Keratinocyte (primary cell): ENCODE measurements around the gene NDUFS2. TPM values are rescaled to one million over a fixed set of nuclear protein-coding genes. Genes with fewer than 3 reads are reported as not detected.

Source experiments
- DNase-seq: peaks from one replicate; pipeline ENCODE4 v3.0.0-alpha.2; 2011; ENCODE audit warnings: low read depth, missing footprints, low spot score
- FAIRE-seq: peaks from 2 replicates; lab custom pipeline; 2011; peaks lifted over from hg19 to GRCh38; lab: Jason Lieb, UNC
- H2AFZ ChIP-seq: 2 replicates; pipeline ENCODE4 v1.6.0; 2012; ENCODE audit warnings: low read length, control low read depth, inconsistent platforms; ENCODE audit not compliant: control insufficient read depth
- H3K27ac ChIP-seq: 2 replicates; pipeline ENCODE4 v1.5.1; 2011; ENCODE audit warnings: low read length; ENCODE audit not compliant: control insufficient read depth, insufficient read depth
- H3K27me3 ChIP-seq: 3 replicates; pipeline ENCODE4 v1.6.0; 2011; ENCODE audit warnings: low read length; ENCODE audit not compliant: control insufficient read depth, insufficient read depth; ENCODE audit errors: extremely low read depth
- H3K36me3 ChIP-seq, 2 experiments: 2 replicates in 1 of 2; 3 replicates in 1 of 2; pipeline ENCODE4 v1.5.1; 2011; ENCODE audit warnings: low read length in 2 of 2, mild to moderate bottlenecking in 1 of 2; ENCODE audit not compliant: control insufficient read depth in 2 of 2, insufficient read depth in 2 of 2; ENCODE audit errors: extremely low read depth in 1 of 2
- H3K4me1 ChIP-seq: 3 replicates; pipeline ENCODE4 v1.5.1; 2011; ENCODE audit warnings: low read length; ENCODE audit not compliant: control insufficient read depth, insufficient read depth; ENCODE audit errors: extremely low read depth
- H3K4me2 ChIP-seq: 3 replicates; pipeline ENCODE4 v1.6.0; 2011; ENCODE audit warnings: low read depth, low read length; ENCODE audit not compliant: control insufficient read depth, insufficient read depth; ENCODE audit errors: extremely low read depth
- H3K4me3 ChIP-seq, 3 experiments: fragments of 200-600 bp in 1 of 3; sonication (generic) in 1 of 3; 2 replicates in 2 of 3; 3 replicates in 1 of 3; pipeline ENCODE4 v1.5.1; 2011 to 2016; ENCODE audit warnings: low read length in 3 of 3, mild to moderate bottlenecking in 3 of 3, control low read depth in 2 of 3, inconsistent platforms in 1 of 3, low read depth in 1 of 3, mixed read lengths in 1 of 3, mixed run types in 1 of 3, moderate library complexity in 1 of 3; ENCODE audit not compliant: control insufficient read depth in 2 of 3, insufficient read depth in 2 of 3; ENCODE audit errors: extremely low read depth in 1 of 3
- H3K79me2 ChIP-seq: 2 replicates; pipeline ENCODE4 v1.6.0; 2012; ENCODE audit warnings: low read length; ENCODE audit not compliant: control insufficient read depth, insufficient read depth
- H3K9ac ChIP-seq: 3 replicates; pipeline ENCODE4 v1.6.0; 2011; ENCODE audit warnings: low read length; ENCODE audit not compliant: control insufficient read depth, insufficient read depth; ENCODE audit errors: extremely low read depth
- H3K9me1 ChIP-seq: 3 replicates; pipeline ENCODE4 v1.6.0; 2011; ENCODE audit warnings: low read length; ENCODE audit not compliant: control insufficient read depth, insufficient read depth; ENCODE audit errors: extremely low read depth
- H3K9me3 ChIP-seq: 2 replicates; pipeline ENCODE4 v1.5.1; 2012; ENCODE audit warnings: low read depth, low read length; ENCODE audit not compliant: control insufficient read depth
- H4K20me1 ChIP-seq: 3 replicates; pipeline ENCODE4 v1.6.0; 2011; ENCODE audit warnings: low read length; ENCODE audit not compliant: control insufficient read depth, insufficient read depth; ENCODE audit errors: extremely low read depth
- CTCF ChIP-seq, 3 experiments: IDR thresholded peaks in 1 of 3; conservative IDR thresholded peaks in 1 of 3; optimal IDR thresholded peaks in 1 of 3; 2 replicates in 2 of 3; 3 replicates in 1 of 3; pipeline versions ENCODE3 to v1.5.1; 2011; ENCODE audit warnings: low read length in 3 of 3, mild to moderate bottlenecking in 3 of 3, moderate library complexity in 2 of 3, control low read depth in 1 of 3, inconsistent platforms in 1 of 3; ENCODE audit not compliant: insufficient read depth in 2 of 3; ENCODE audit errors: extremely low read depth in 1 of 3
- EZH2 ChIP-seq: IDR thresholded peaks from one replicate; pipeline ENCODE4 v1.6.1; 2012; ENCODE audit warnings: inconsistent platforms, mild to moderate bottlenecking, low read length, moderate library complexity
- dilution Hi-C: fragments of 300-500 bp; cut with MboI; formaldehyde crosslinking; loops from one replicate; pipeline ENCODE4 v1.7.0; 2020; ENCODE audit warnings: low sequenced_read_pairs; ENCODE audit not compliant: extremely low pct_ligation_motif_present
- polyA plus RNA-seq, 5 experiments: library from polyadenylated mRNA; depleted of rRNA in 3 of 5; stranded (reverse) in 3 of 5; stranded (forward) in 1 of 5; unstranded in 1 of 5; fragments of >200 nt; gene quantifications; 1 replicate in 1 of 5; 2 replicates in 3 of 5; 3 replicates in 1 of 5; pipeline versions ENCODE4 v1.2.1 to v1.2.3, GENCODE V29; 2011 to 2012; ENCODE audit warnings: missing spikeins in 2 of 5, low read depth in 1 of 5, low replicate concordance in 1 of 5

The NDUFS2 gene
- polyA plus RNA-seq, 1 donor (not counting 4 experiments of a cell fraction or from before 2014, with no cell fraction given): 136 TPM

GRCh38 chr1:161225178-161225533 is 23.0 kb downstream of the NDUFS2 start:
- H3K4me2 ChIP-seq: no peak overlapping the region
- no peak overlapping the region for H3K27ac ChIP-seq
- peaks cover 13% of the 10 kb centered on the region for H3K79me2 ChIP-seq
- no peak overlapping the region for H3K9ac ChIP-seq
- H3K4me3 ChIP-seq: no peak overlapping the region
- H4K20me1 ChIP-seq: no peaks in the 10 kb centered on the region
- H2AFZ ChIP-seq: peak overlapping the region; percentile 38
- no peaks in the 10 kb centered on the region for H3K9me3 ChIP-seq
- peaks cover 19% of the 10 kb centered on the region for H3K4me1 ChIP-seq
- TF ChIP-seq CTCF (optimal IDR thresholded peaks at IDR 0.05 in 1 of 3, IDR thresholded peaks at IDR 0.05 in 1 of 3, conservative IDR thresholded peaks at IDR 0.05 in 1 of 3; ENCODE audit: extremely low read depth in 1 of 3, insufficient read depth in 2 of 3, low read length in 3 of 3): no peak
- no peak for TF ChIP-seq EZH2
- dilution Hi-C loops: no loop called here
- no peak for DNase-seq
- H3K9me1 ChIP-seq: no peaks in the 10 kb centered on the region
- peaks cover 9 to 16% of the 10 kb centered on the region in 2 experiments for H3K36me3 ChIP-seq
- no peaks in the 10 kb centered on the region for H3K27me3 ChIP-seq
- no peak for FAIRE-seq

- Histone ChIP-seq H2AFZ (peak within 1 kb of the TSS; percentile 95), H3K4me3 (peak within 1 kb of the TSS; percentile 88 to 97 (median 90)), H3K36me3 (peaks cover 12 to 17% of the 10 kb centered on the region in 2 experiments), H3K4me2 (peak within 1 kb of the TSS; percentile 97), H3K9ac (peak within 1 kb of the TSS; percentile 84), H3K9me1 (no peaks in the 10 kb centered on the region), H3K27me3 (no peaks in the 10 kb centered on the region), H3K27ac (peak within 1 kb of the TSS; percentile 61), H4K20me1 (no peaks in the 10 kb centered on the region), H3K79me2 (peaks cover 13% of the 10 kb centered on the region), H3K4me1 (peaks cover 19% of the 10 kb centered on the region), H3K9me3 (no peaks in the 10 kb centered on the region)
- dilution Hi-C loops: no loop called here
- peak; percentile 94 for FAIRE-seq
- peak; percentile 99 for DNase-seq
- TF ChIP-seq CTCF (optimal IDR thresholded peaks at IDR 0.05 in 1 of 3, IDR thresholded peaks at IDR 0.05 in 1 of 3, conservative IDR thresholded peaks at IDR 0.05 in 1 of 3; ENCODE audit: extremely low read depth in 1 of 3, insufficient read depth in 2 of 3, low read length in 3 of 3) (peak; percentile 61 to 71 (median 63)), EZH2 (no peak)
Observed at GRCh38 chr1:161225534-161226319, 23.6 kb downstream of the NDUFS2 start, which contains the start of gene TOMM40L. TSS of gene TOMM40L (plus strand) at chr1:161226060. CDS start at chr1:161226490, 430 bp downstream.
